HepG2 (cell line): ENCODE results near the gene TOPBP1. TPM values are rescaled to one million over a fixed set of nuclear protein-coding genes. Genes with fewer than 3 reads are reported as not detected.

ENCODE experiments used
- ARID4A ChIP-seq: sonication (generic); formaldehyde crosslinking; IDR thresholded peaks from 2 replicates; pipeline ENCODE4 v1.5.0; 2020; ENCODE audit warnings: mild to moderate bottlenecking, missing genetic modification reagents, borderline replicate concordance
- ELF1 ChIP-seq: sonication (generic); formaldehyde crosslinking; IDR thresholded peaks from 2 replicates; pipeline ENCODE4 v1.4.0; 2020; ENCODE audit warnings: missing genetic modification reagents
- GABPA ChIP-seq, 2 experiments: IDR thresholded peaks; 2 replicates each; pipeline ENCODE4 v1.6.1; 2011 to 2016; ENCODE audit warnings: low read depth in 2 of 2, low read length in 1 of 2, missing biosample characterization in 1 of 2, missing genetic modification characterization in 1 of 2
- KAT8 ChIP-seq: IDR thresholded peaks from 2 replicates; pipeline ENCODE4 v1.6.1; 2016; ENCODE audit warnings: missing genetic modification reagents, missing compliant biosample characterization
- KMT2B ChIP-seq: IDR thresholded peaks from 2 replicates; pipeline ENCODE4 v1.6.1; 2016; ENCODE audit warnings: missing genetic modification reagents, missing compliant biosample characterization
- MLLT10 ChIP-seq: sonication (generic); formaldehyde crosslinking; IDR thresholded peaks from 2 replicates; pipeline ENCODE4 v1.4.0; 2020; ENCODE audit warnings: missing genetic modification reagents
- POLR2AphosphoS5 ChIP-seq: IDR thresholded peaks from 2 replicates; pipeline ENCODE4 v1.6.1; 2012; ENCODE audit warnings: low read depth, low read length
- SMAD3 ChIP-seq: sonication (generic); formaldehyde crosslinking; IDR thresholded peaks from 2 replicates; pipeline ENCODE4 v1.4.0; 2020; ENCODE audit warnings: missing genetic modification reagents
- SP2 ChIP-seq: sonication (generic); formaldehyde crosslinking; IDR thresholded peaks from 2 replicates; pipeline ENCODE4 v1.5.1; 2020; ENCODE audit warnings: mild to moderate bottlenecking, missing genetic modification reagents
- TAF15 ChIP-seq: fragments of 200-400 bp; formaldehyde crosslinking; IDR thresholded peaks from one replicate; pipeline ENCODE4 v1.6.1; 2018; ENCODE audit warnings: mild to moderate bottlenecking, low read depth, low read length; ENCODE audit not compliant: poor library complexity, severe bottlenecking
- UBTF ChIP-seq: sonication (generic); formaldehyde crosslinking; IDR thresholded peaks from 2 replicates; pipeline ENCODE4 v1.4.0; 2020; ENCODE audit warnings: mild to moderate bottlenecking, missing genetic modification reagents
- ZBTB44 ChIP-seq: sonication (generic); formaldehyde crosslinking; IDR thresholded peaks from 2 replicates; pipeline ENCODE4 v1.4.0; 2020; ENCODE audit warnings: missing genetic modification reagents
- ZBTB46 ChIP-seq: sonication (generic); formaldehyde crosslinking; IDR thresholded peaks from 2 replicates; pipeline ENCODE4 v1.4.0; 2020; ENCODE audit warnings: mild to moderate bottlenecking, missing genetic modification reagents, borderline replicate concordance
- ZNF292 ChIP-seq: sonication (generic); formaldehyde crosslinking; IDR thresholded peaks from 2 replicates; pipeline ENCODE4 v1.8.1; 2022; ENCODE audit warnings: mild to moderate bottlenecking, low read depth, missing genetic modification reagents, borderline replicate concordance
- ZNF329 ChIP-seq: sonication (generic); formaldehyde crosslinking; IDR thresholded peaks from 2 replicates; pipeline ENCODE4 v1.9.0; 2021; ENCODE audit warnings: low read depth, mild to moderate bottlenecking, missing genetic modification reagents
- ZNF432 ChIP-seq: sonication (generic); formaldehyde crosslinking; IDR thresholded peaks from 2 replicates; pipeline ENCODE4 v1.5.0; 2020; ENCODE audit warnings: missing genetic modification reagents, mild to moderate bottlenecking, borderline replicate concordance
- ZNF543 ChIP-seq: sonication (generic); formaldehyde crosslinking; IDR thresholded peaks from 2 replicates; pipeline ENCODE4 v1.4.0; 2020; ENCODE audit warnings: mild to moderate bottlenecking, missing genetic modification reagents
- ZNF652 ChIP-seq: IDR thresholded peaks from 2 replicates; pipeline ENCODE4 v1.6.1; 2016; ENCODE audit warnings: low read depth, borderline replicate concordance
- polyA plus RNA-seq, 8 experiments: library from polyadenylated mRNA; depleted of rRNA in 3 of 8; stranded (reverse) in 7 of 8; unstranded in 1 of 8; fragments of >200 nt; fragmentation: Illumina TruSeq in 4 of 8; extraction: Trizol in 4 of 8; gene quantifications; 2 replicates each; pipeline versions ENCODE4 v1.2.1 to v1.2.3, GENCODE V29; 2011 to 2016; ENCODE audit warnings: low read depth in 4 of 8, missing spikeins in 1 of 8, mixed read lengths in 1 of 8; ENCODE audit not compliant: insufficient read depth in 1 of 8
- total RNA-seq, 5 experiments: library from RNA; depleted of rRNA; stranded (reverse); fragments of >200 nt; fragmentation: Illumina TruSeq; extraction: Trizol; gene quantifications; 2 replicates each; pipeline ENCODE4 v1.2.3, GENCODE V29; 2016; ENCODE audit warnings: low read depth in 1 of 5

TOPBP1 gene
- total and polyA plus RNA-seq, 2 of the 13 experiments (the other 11 are each of a cell fraction or from before 2014, with no cell fraction given) = 24.3 to 42.9 TPM

GRCh38 chr3:133661454-133662277 lies at the start of gene TOPBP1 (continued):
- TF ChIP-seq UBTF (no peak), ARID4A (CRISPR knock-in tag) (peak; percentile 99), ZNF543 (peak; percentile 86; the same call in 1 of the 2 replicates), ZBTB44 (CRISPR knock-in tag) (no peak), SP2 (CRISPR knock-in tag) (no peak), TAF15 (no peak), MLLT10 (CRISPR knock-in tag) (no peak), ZNF292 (CRISPR knock-in tag) (peak; percentile 42; the same call in 1 of the 2 replicates), ZNF329 (CRISPR knock-in tag) (no peak; the same call in 1 of the 2 replicates), ZNF432 (no peak), ZNF652 (CRISPR knock-in tag) (no peak), ZBTB46 (CRISPR knock-in tag) (peak; percentile 45; the same call in 1 of the 2 replicates), ELF1 (CRISPR knock-in tag) (peak; percentile 95), POLR2AphosphoS5 (peak; percentile 64), KAT8 (CRISPR knock-in tag) (peak; percentile 93), KMT2B (peak; percentile 84), SMAD3 (0 out of 2 replicates have a peak, but pooled peaks have one; percentile 53), GABPA (IDR thresholded peaks at IDR 0.05; ENCODE audit: low read depth, low read length) (peak; percentile 90), GABPA (CRISPR knock-in tag; IDR thresholded peaks at IDR 0.05; ENCODE audit: low read depth) (peak; percentile 95)
